ENCODE measurements around the gene NUB1. TPM values are rescaled to one million over a fixed set of nuclear protein-coding genes. Genes with fewer than 3 reads are reported as not detected.

Gene NUB1
- total and polyA plus RNA-seq, 7 donors, result 23.6 to 56.2 (median 46.0) TPM

GRCh38 chr7:151312831-151313809, 28.5 kb upstream of the NUB1 start:
- intact Hi-C loops (cut with DNase I), result no loop called here
- DNase-seq, result no peak
- ATAC-seq, result peak in 2 of 4 donors; percentile 6 to 15

DNA sequence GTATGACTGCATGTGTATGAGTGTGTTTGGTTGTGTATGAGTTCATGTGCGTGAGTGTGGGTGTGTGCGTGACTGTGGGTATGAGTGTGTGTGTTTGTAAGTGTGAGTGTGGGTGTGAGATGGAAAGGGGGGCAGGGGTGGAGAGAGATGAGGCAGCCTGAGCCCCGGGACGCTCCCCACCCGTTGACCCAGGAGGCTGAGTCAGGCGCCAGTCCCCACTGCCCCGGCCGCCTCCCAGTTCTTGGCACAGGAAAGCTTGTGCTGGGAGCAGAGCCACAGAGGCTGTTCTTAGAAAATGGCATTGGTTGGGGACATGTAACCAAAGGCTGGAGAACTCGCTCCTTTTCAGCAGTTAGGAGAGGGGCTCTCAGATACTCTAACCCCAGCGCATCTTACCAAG, 27.8 kb upstream of the NUB1 start:
- H3K4me1 ChIP-seq, result no peaks in the 10 kb centered on the region
- DNase-seq (peak; percentile 61 to 81), ATAC-seq (peak; percentile 75 to 91 (median 85))
- H3K36me3 ChIP-seq (ENCODE audit: insufficient read depth in 1 of 2, low read depth in 1 of 2), result no peaks in the 10 kb centered on the region
- no peak overlapping the region for H3K27ac ChIP-seq
- no peak overlapping the region for H3K4me3 ChIP-seq
- intact Hi-C loops (cut with DNase I), result loop anchor here in 1 of 2 donors (2.0 kb wide), 1 partner anchor 37 kb away; no protein-coding TSS in a partner anchor
- no peak for TF ChIP-seq CTCF (IDR thresholded peaks at IDR 0.05)
- peaks cover 5% of the 10 kb centered on the region for H3K9me3 ChIP-seq
- H3K27me3 ChIP-seq (ENCODE audit: insufficient read depth in 3 of 3, low read length in 2 of 3), result no peaks in the 10 kb centered on the region
- WGBS, 3 donors, result 23 to 28% (median 27%) methylated on average over 10 of the region's 10 CpGs

More at GRCh38 chr7:151312831-151313809, 28.5 kb upstream of the NUB1 start:
- TF ChIP-seq CTCF (IDR thresholded peaks at IDR 0.05), result no peak
- no peak overlapping the region for H3K27ac ChIP-seq
- no peaks in the 10 kb centered on the region for H3K27me3 ChIP-seq (ENCODE audit: insufficient read depth in 3 of 3, low read length in 2 of 3)
- no peaks in the 10 kb centered on the region for H3K4me1 ChIP-seq
- H3K36me3 ChIP-seq (ENCODE audit: insufficient read depth in 1 of 2, low read depth in 1 of 2), result no peaks in the 10 kb centered on the region
- H3K9me3 ChIP-seq, result peaks cover 5% of the 10 kb centered on the region
- no peak overlapping the region for H3K4me3 ChIP-seq
- 74 to 85% (median 76%) methylated on average over 8 of the region's 8 CpGs for WGBS, 3 donors

GRCh38 chr7:151314401-151314800, 27.2 kb upstream of the NUB1 start:
- H3K36me3 ChIP-seq (ENCODE audit: insufficient read depth in 1 of 2, low read depth in 1 of 2), result no peaks in the 10 kb centered on the region
- H3K27ac ChIP-seq, result no peak overlapping the region
- no peak for TF ChIP-seq CTCF (IDR thresholded peaks at IDR 0.05)
- no peak overlapping the region for H3K4me3 ChIP-seq
- no peak for DNase-seq
- no peak for ATAC-seq
- H3K9me3 ChIP-seq, result peaks cover 5% of the 10 kb centered on the region
- H3K27me3 ChIP-seq (ENCODE audit: insufficient read depth in 3 of 3, low read length in 2 of 3), result no peaks in the 10 kb centered on the region
- intact Hi-C loops (cut with DNase I), result loop anchor here in 1 of 2 donors (2.0 kb wide), 1 partner anchor 36 kb away; no protein-coding TSS in a partner anchor
- H3K4me1 ChIP-seq, result no peaks in the 10 kb centered on the region
- WGBS, 3 donors, result 53 to 60% (median 53%) methylated on average over 6 of the region's 6 CpGs

GRCh38 chr7:151315038-151315655, 26.5 kb upstream of the NUB1 start:
- peaks cover 5% of the 10 kb centered on the region for H3K9me3 ChIP-seq
- H3K4me1 ChIP-seq, result no peaks in the 10 kb centered on the region
- H3K36me3 ChIP-seq (ENCODE audit: insufficient read depth in 1 of 2, low read depth in 1 of 2), result no peaks in the 10 kb centered on the region
- WGBS, 3 donors, result 22 to 27% (median 24%) methylated on average over 13 of the region's 13 CpGs
- intact Hi-C loops (cut with DNase I), result loop anchor here (1.0 to 5.0 kb wide), 3 partner anchors 35 to 132 kb away; no protein-coding TSS in a partner anchor
- ATAC-seq, result peak; percentile 73 to 89 (median 79)
- H3K4me3 ChIP-seq, result no peak overlapping the region
- H3K27ac ChIP-seq, result no peak overlapping the region
- peak; percentile 85 for TF ChIP-seq CTCF (IDR thresholded peaks at IDR 0.05)
- DNase-seq, result peak in 1 of 2 donors; percentile 40
- no peaks in the 10 kb centered on the region for H3K27me3 ChIP-seq (ENCODE audit: insufficient read depth in 3 of 3, low read length in 2 of 3)
